Mesodermal cell (in vitro differentiated cells): Measurements from ENCODE around the gene MAPKAP1.

Source experiments
- H3K27ac ChIP-seq: 2 replicates; pipeline ENCODE4 v1.7.0; 2013; ENCODE audit warnings: mild to moderate bottlenecking, low read depth, low read length, moderate library complexity; ENCODE audit not compliant: severe bottlenecking
- H3K36me3 ChIP-seq: 2 replicates; pipeline ENCODE4 v1.7.1; 2013; ENCODE audit warnings: mild to moderate bottlenecking, low read length, moderate library complexity; ENCODE audit not compliant: control insufficient read depth, insufficient read depth
- H3K4me1 ChIP-seq: one replicate; pipeline ENCODE4 v1.7.1; 2013; ENCODE audit warnings: mild to moderate bottlenecking, low read length; ENCODE audit not compliant: insufficient read depth, control insufficient read depth, poor library complexity, severe bottlenecking
- H3K4me3 ChIP-seq: 2 replicates; pipeline ENCODE4 v1.7.0; 2013; ENCODE audit warnings: low read length, control low read depth, mild to moderate bottlenecking; ENCODE audit not compliant: insufficient read depth, poor library complexity, severe bottlenecking; ENCODE audit errors: extremely low read depth
- H3K9me3 ChIP-seq: 2 replicates; pipeline ENCODE4 v1.7.1; 2013; ENCODE audit warnings: mild to moderate bottlenecking, low read length, moderate library complexity; ENCODE audit not compliant: control insufficient read depth
- WGBS, 2 experiments: methylation state at CpG; one replicate each; pipeline ENCODE4 v1.1.5; 2013; ENCODE audit warnings: missing lambda C conversion rate in 2 of 2; ENCODE audit not compliant: insufficient coverage in 2 of 2; 5-methylcytosine and 5-hydroxymethylcytosine counted together

The MAPKAP1 gene

GRCh38 chr9:125439434-125440272 is 267.4 kb downstream of the MAPKAP1 start:
- H3K4me1 ChIP-seq: no peaks in the 10 kb centered on the region
- H3K9me3 ChIP-seq: no peaks in the 10 kb centered on the region
- H3K4me3 ChIP-seq: no peak overlapping the region
- WGBS, 2 experiments: 93 to 95% methylated on average over 20 of the region's 21 CpGs
- no peak overlapping the region for H3K27ac ChIP-seq
- H3K36me3 ChIP-seq: peaks cover 31% of the 10 kb centered on the region

DNA sequence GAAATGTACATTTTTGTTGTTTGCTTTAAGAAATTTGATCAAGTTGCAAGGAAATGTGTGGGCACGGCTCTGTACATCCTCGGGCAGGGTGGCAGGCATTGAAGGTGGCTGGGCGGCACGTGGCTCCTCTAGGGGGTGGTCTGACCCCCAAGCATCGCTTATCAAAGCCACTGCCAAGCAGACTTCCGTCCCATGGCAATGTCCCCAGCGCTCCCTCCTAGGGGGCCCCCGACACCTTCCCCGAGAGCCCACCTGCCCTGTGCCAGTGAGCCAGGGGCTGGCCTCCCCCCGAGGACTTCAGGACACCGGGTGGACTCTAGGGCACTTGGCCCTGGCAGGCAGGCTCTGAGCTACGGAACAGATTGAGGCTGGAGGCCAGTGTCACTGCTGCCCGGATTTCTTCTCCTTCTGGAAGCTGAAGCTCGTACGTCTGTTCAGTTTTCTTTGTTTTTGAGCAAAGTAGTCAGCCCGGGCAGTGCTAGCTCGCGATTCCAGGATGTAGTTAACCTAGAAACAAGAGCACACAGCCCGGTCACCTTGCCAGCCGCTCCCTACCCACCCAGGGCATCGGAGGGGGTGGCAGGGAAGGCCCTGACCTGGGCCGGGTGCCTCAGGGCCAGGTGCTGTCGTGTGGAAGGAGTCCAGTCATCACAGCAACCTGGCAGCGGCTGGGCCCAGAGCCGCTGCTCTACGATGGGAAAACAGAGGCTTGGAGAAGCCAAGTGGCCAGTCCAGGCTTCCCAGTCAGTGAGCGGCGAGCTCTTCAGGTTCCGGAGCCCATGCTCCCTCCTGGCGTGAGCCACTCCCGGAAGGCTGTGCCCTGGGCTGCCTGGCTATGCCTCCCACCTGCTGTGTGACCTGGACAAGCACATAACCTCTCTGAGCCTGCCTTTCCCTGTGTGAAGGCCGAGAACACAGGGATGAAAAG is 268.2 kb downstream of the MAPKAP1 start:
- 92 to 95% methylated on average over 32 of the region's 32 CpGs for WGBS, 2 experiments
- Histone ChIP-seq H3K36me3 (peaks cover 31% of the 10 kb centered on the region), H3K4me3 (no peak overlapping the region), H3K9me3 (no peaks in the 10 kb centered on the region), H3K4me1 (no peaks in the 10 kb centered on the region), H3K27ac (no peak overlapping the region)

DNA sequence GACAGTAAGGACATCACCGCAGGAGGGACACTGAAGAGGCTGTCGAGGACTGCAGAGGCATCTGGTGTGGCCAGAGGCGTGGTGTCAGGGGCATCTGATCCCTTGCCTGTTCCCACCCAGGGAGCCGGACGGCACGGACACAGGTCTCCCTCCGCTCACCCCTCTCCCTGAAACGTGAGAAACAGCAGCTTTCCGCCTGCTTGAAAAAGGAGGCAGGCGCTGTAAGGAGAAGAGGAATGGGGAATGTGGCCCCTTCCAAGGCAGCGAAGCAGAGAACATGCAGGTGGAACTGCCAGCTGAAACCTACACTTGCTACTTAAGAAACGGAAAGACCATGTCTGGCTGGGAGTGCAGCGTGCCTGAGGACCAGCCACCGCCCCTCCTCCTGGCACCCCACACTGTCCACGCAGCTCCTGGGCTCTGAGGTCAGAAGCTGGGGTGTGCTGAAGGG is 269.2 kb downstream of the MAPKAP1 start:
- peaks cover 31% of the 10 kb centered on the region for H3K36me3 ChIP-seq
- no peak overlapping the region for H3K27ac ChIP-seq
- H3K9me3 ChIP-seq: no peaks in the 10 kb centered on the region
- H3K4me1 ChIP-seq: no peaks in the 10 kb centered on the region
- 87% methylated on average over 5 to 14 of the region's 15 CpGs for whole genome bisulfite sequencing, 2 experiments
- no peak overlapping the region for H3K4me3 ChIP-seq

DNA sequence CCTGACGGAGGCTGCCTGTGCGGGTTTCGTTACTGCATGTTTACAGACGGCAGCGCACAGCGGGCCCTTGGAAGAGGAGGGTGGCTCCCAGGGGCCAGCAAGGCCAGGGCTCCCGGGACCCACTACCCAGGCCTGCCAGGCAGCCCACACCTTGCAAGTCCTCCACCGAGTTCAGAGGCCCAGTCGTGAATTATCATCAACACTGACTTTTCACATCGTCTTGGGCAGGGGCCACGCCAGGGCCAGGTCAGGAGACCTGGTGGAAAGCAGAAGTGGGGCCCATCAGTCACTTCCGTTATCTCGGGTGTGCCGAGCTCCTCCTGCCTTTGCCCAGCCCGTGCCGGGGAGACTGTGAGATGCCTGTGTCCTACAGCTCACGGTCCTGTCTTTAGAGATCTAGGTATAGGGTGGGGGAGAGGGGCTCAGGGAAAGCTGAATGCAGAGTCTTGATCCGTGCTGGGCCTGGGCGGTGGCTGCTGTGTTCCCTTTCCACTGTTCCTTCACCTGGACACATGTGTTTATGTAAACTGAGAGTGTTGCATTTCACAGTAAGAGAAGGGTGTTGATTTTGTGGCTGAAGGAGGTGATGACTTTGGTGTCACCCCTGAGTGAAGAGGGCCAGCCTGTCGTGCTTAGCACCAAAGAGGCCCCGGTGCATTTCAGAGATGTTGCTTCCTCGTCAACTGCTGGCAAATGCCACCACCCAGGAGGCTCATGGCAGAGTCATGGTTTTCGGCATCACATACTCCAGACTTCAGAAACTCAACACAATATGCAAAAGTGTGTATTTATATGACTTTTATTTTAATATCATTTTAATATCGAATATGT is 270.2 kb downstream of the MAPKAP1 start:
- Histone ChIP-seq H3K4me1 (no peaks in the 10 kb centered on the region), H3K9me3 (no peaks in the 10 kb centered on the region), H3K36me3 (peaks cover 31% of the 10 kb centered on the region), H3K4me3 (no peak overlapping the region), H3K27ac (no peak overlapping the region)
- 95 to 99% methylated on average over 15 to 19 of the region's 24 CpGs for WGBS, 2 experiments

- Histone ChIP-seq H3K27ac (no peak overlapping the region), H3K4me3 (no peak overlapping the region), H3K4me1 (no peaks in the 10 kb centered on the region), H3K9me3 (no peaks in the 10 kb centered on the region), H3K36me3 (peaks cover 25% of the 10 kb centered on the region)
- 93 to 98% methylated on average over 12 to 16 of the region's 16 CpGs for WGBS, 2 experiments
Measured at GRCh38 chr9:125435776-125436612, 271.0 kb downstream of the MAPKAP1 start.

DNA sequence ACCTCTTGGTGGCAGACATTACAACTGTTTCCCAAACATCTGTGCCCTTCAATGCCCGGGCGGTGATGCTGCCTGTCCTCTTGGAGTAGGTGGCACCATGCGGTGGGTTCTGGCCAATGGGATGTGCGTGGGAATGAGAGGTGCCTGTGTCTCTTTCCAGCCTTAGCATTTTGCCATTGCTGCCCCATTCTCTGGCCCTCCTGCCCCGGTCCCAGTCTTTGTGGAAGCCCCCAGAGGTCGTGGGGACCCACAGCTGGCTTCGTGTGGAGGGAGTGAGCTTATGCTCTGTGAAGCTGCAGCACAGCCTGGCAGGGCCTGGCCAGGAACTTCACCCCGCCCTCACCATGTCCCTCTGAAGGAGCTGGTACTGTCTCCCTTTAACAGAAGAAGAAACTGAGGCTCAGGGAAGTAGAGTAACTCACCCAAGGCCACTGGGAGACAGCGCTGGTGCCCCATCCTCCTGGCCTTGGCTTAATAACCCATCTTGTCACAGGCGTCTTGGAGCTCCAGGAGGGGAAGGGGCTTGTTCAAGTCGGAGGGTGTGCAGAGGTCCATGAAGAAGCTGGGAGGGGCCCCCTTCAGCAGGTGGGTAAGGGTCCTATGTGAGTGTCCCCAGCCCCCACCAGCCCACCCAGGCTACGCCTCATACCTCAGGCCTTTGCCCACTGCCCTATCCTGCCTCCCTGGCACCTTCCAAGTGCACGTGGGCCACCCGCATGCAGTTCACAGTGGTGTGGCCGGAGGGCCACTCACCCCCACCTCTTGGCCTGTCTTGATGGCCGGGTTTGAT is 271.8 kb downstream of the MAPKAP1 start:
- Histone ChIP-seq H3K36me3 (peaks cover 23% of the 10 kb centered on the region), H3K27ac (no peak overlapping the region), H3K4me3 (no peak overlapping the region), H3K4me1 (no peaks in the 10 kb centered on the region), H3K9me3 (no peaks in the 10 kb centered on the region)
- WGBS, 2 experiments: 94 to 96% methylated on average over 12 to 15 of the region's 16 CpGs

DNA sequence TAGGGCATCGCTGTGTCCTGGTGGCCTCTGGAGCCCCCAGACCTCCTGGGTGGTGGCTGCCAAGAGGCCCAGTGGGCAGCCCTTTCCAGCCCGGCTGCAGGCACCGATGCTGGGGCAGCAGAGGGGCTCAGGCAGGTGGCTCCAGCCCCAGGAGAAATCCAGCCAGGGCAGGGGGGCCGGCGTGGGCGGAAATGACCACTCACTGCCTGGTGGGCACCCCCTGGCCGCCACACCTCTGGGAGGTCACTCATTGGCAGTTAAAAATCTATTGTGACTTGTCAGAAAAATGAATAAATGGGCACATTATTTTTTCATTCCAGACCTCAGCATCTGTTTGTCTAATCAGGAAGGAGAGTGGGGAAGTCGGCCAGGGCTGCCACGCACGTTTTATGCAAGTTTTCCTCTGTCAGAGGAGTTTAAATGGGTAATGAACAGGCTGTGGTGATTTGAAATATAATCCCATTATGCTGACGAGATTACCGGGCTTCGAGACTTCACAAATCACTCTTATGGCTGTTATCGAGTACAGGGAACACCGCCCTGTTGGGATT is 273.5 kb downstream of the MAPKAP1 start:
- no peak overlapping the region for H3K4me3 ChIP-seq
- WGBS, 2 experiments: 79 to 81% methylated on average over 12 to 14 of the region's 15 CpGs
- peaks cover 11% of the 10 kb centered on the region for H3K36me3 ChIP-seq
- H3K27ac ChIP-seq: no peak overlapping the region
- no peaks in the 10 kb centered on the region for H3K9me3 ChIP-seq
- H3K4me1 ChIP-seq: no peaks in the 10 kb centered on the region

GRCh38 chr9:125432715-125433385 is 274.2 kb downstream of the MAPKAP1 start:
- Histone ChIP-seq H3K9me3 (no peaks in the 10 kb centered on the region), H3K4me3 (no peak overlapping the region), H3K4me1 (no peaks in the 10 kb centered on the region), H3K36me3 (peaks cover 7% of the 10 kb centered on the region), H3K27ac (no peak overlapping the region)
- WGBS, 2 experiments: 87 to 88% methylated on average over 8 to 9 of the region's 14 CpGs
